HepG2 (cell line): ENCODE measurements around the gene ATP2A2. TPM values are rescaled to one million over a fixed set of nuclear protein-coding genes. Genes with fewer than 3 reads are reported as not detected.

Experiments
- KDM2A ChIP-seq: sonication (generic); formaldehyde crosslinking; IDR thresholded peaks from 2 replicates; pipeline ENCODE4 v1.4.0; 2020; ENCODE audit warnings: low read depth, missing genetic modification reagents, borderline replicate concordance
- KMT2A ChIP-seq: sonication (generic); formaldehyde crosslinking; IDR thresholded peaks from 2 replicates; pipeline ENCODE4 v1.4.0; 2020; ENCODE audit warnings: missing genetic modification reagents
- YEATS2 ChIP-seq: sonication (generic); formaldehyde crosslinking; IDR thresholded peaks from 2 replicates; pipeline ENCODE4 v1.4.0; 2020; ENCODE audit warnings: missing genetic modification reagents, borderline replicate concordance
- ZBTB7B ChIP-seq: sonication (generic); formaldehyde crosslinking; IDR thresholded peaks from 2 replicates; pipeline ENCODE4 v1.4.0; 2020; ENCODE audit warnings: missing genetic modification reagents
- ZNF143 ChIP-seq: sonication (generic); formaldehyde crosslinking; IDR thresholded peaks from 2 replicates; pipeline ENCODE4 v1.4.0; 2020; ENCODE audit warnings: missing genetic modification reagents
- ZNF18 ChIP-seq: sonication (generic); formaldehyde crosslinking; IDR thresholded peaks from 2 replicates; pipeline ENCODE4 v1.8.0; 2022; ENCODE audit warnings: mild to moderate bottlenecking, missing genetic modification reagents; ENCODE audit not compliant: insufficient replicate concordance
- ZNF180 ChIP-seq: sonication (generic); formaldehyde crosslinking; IDR thresholded peaks from 2 replicates; pipeline ENCODE4 v1.4.0; 2020; ENCODE audit warnings: low read depth, missing genetic modification reagents, borderline replicate concordance
- ZNF431 ChIP-seq: sonication (generic); formaldehyde crosslinking; IDR thresholded peaks from 2 replicates; pipeline ENCODE4 v1.9.0; 2022; ENCODE audit warnings: missing genetic modification reagents, low read depth, mild to moderate bottlenecking, borderline replicate concordance
- ZNF788 ChIP-seq: sonication (generic); formaldehyde crosslinking; IDR thresholded peaks from 2 replicates; pipeline ENCODE4 v1.5.0; 2020; ENCODE audit warnings: mild to moderate bottlenecking, missing genetic modification reagents, borderline replicate concordance
- ZNF792 ChIP-seq: IDR thresholded peaks from 2 replicates; pipeline ENCODE4 v1.6.1; 2016
- polyA plus RNA-seq, 8 experiments: library from polyadenylated mRNA; depleted of rRNA in 3 of 8; stranded (reverse) in 7 of 8; unstranded in 1 of 8; fragments of >200 nt; fragmentation: Illumina TruSeq in 4 of 8; extraction: Trizol in 4 of 8; gene quantifications; 2 replicates each; pipeline versions ENCODE4 v1.2.1 to v1.2.3, GENCODE V29; 2011 to 2016; ENCODE audit warnings: low read depth in 4 of 8, missing spikeins in 1 of 8, mixed read lengths in 1 of 8; ENCODE audit not compliant: insufficient read depth in 1 of 8
- total RNA-seq, 5 experiments: library from RNA; depleted of rRNA; stranded (reverse); fragments of >200 nt; fragmentation: Illumina TruSeq; extraction: Trizol; gene quantifications; 2 replicates each; pipeline ENCODE4 v1.2.3, GENCODE V29; 2016; ENCODE audit warnings: low read depth in 1 of 5
- TF ChIP-seq, protein P1 (sequence below): IDR thresholded peaks from 2 replicates; pipeline ENCODE4 v1.6.1; 2016; ENCODE audit warnings: low read depth, control low read depth
- TF ChIP-seq, protein P2 (sequence below): sonication (generic); formaldehyde crosslinking; IDR thresholded peaks from one replicate; pipeline ENCODE4 v1.5.1; 2020; ENCODE audit warnings: mild to moderate bottlenecking, missing genetic modification reagents; ENCODE audit errors: not compliant biosample characterization
- TF ChIP-seq, protein P3 (sequence below): IDR thresholded peaks from 2 replicates; pipeline ENCODE4 v1.4.0; 2020; ENCODE audit warnings: mild to moderate bottlenecking, missing genetic modification reagents

The ATP2A2 gene
- total and polyA plus RNA-seq, 2 of the 13 experiments (the other 11 are each of a cell fraction or from before 2014, with no cell fraction given) = 35.4 to 85.5 TPM

- TF ChIP-seq KMT2A (CRISPR knock-in tag) (peak; percentile 70), YEATS2 (CRISPR knock-in tag) (peak; percentile 60), ZNF143 (CRISPR knock-in tag) (no peak), ZNF18 (CRISPR knock-in tag) (no peak), ZNF431 (CRISPR knock-in tag) (0 out of 2 replicates have a peak, but pooled peaks have one; percentile 11), KDM2A (peak; percentile 58), ZNF788 (peak; percentile 23; the same call in 1 of the 2 replicates), ZBTB7B (CRISPR knock-in tag) (0 out of 2 replicates have a peak, but pooled peaks have one; percentile 40), ZNF792 (peak; percentile 5), ZNF180 (CRISPR knock-in tag) (no peak)
- TF ChIP-seq, protein P1, sequence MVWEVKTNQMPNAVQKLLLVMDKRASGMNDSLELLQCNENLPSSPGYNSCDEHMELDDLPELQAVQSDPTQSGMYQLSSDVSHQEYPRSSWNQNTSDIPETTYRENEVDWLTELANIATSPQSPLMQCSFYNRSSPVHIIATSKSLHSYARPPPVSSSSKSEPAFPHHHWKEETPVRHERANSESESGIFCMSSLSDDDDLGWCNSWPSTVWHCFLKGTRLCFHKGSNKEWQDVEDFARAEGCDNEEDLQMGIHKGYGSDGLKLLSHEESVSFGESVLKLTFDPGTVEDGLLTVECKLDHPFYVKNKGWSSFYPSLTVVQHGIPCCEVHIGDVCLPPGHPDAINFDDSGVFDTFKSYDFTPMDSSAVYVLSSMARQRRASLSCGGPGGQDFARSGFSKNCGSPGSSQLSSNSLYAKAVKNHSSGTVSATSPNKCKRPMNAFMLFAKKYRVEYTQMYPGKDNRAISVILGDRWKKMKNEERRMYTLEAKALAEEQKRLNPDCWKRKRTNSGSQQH (CRISPR knock-in tag) = peak; percentile 87; the same call in 1 of the 2 replicates
- TF ChIP-seq, protein P2, sequence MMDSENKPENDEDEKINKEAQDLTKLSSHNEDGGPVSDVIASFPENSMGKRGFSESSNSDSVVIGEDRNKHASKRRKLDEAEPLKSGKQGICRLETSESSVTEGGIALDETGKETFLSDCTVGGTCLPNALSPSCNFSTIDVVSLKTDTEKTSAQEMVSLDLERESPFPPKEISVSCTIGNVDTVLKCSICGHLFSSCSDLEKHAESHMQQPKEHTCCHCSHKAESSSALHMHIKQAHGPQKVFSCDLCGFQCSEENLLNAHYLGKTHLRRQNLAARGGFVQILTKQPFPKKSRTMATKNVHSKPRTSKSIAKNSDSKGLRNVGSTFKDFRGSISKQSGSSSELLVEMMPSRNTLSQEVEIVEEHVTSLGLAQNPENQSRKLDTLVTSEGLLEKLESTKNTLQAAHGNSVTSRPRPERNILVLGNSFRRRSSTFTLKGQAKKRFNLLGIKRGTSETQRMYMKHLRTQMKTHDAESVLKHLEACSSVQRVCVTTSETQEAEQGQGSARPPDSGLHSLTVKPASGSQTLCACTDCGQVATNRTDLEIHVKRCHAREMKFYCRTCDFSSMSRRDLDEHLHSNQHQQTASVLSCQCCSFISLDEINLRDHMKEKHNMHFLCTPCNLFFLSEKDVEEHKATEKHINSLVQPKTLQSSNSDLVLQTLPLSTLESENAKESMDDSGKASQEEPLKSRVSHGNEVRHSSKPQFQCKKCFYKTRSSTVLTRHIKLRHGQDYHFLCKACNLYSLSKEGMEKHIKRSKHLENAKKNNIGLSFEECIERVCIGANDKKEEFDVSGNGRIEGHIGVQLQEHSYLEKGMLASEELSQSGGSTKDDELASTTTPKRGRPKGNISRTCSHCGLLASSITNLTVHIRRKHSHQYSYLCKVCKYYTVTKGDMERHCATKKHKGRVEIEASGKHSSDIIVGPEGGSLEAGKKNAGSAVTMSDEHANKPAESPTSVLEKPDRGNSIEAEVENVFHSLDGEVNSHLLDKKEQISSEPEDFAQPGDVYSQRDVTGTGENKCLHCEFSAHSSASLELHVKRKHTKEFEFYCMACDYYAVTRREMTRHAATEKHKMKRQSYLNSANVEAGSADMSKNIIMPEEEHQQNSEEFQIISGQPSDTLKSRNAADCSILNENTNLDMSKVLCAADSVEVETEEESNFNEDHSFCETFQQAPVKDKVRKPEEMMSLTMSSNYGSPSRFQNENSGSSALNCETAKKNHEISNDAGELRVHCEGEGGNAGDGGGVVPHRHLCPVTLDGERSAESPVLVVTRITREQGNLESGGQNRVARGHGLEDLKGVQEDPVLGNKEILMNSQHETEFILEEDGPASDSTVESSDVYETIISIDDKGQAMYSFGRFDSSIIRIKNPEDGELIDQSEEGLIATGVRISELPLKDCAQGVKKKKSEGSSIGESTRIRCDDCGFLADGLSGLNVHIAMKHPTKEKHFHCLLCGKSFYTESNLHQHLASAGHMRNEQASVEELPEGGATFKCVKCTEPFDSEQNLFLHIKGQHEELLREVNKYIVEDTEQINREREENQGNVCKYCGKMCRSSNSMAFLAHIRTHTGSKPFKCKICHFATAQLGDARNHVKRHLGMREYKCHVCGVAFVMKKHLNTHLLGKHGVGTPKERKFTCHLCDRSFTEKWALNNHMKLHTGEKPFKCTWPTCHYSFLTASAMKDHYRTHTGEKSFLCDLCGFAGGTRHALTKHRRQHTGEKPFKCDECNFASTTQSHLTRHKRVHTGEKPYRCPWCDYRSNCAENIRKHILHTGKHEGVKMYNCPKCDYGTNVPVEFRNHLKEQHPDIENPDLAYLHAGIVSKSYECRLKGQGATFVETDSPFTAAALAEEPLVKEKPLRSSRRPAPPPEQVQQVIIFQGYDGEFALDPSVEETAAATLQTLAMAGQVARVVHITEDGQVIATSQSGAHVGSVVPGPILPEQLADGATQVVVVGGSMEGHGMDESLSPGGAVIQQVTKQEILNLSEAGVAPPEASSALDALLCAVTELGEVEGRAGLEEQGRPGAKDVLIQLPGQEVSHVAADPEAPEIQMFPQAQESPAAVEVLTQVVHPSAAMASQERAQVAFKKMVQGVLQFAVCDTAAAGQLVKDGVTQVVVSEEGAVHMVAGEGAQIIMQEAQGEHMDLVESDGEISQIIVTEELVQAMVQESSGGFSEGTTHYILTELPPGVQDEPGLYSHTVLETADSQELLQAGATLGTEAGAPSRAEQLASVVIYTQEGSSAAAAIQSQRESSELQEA = peak; percentile 14
- TF ChIP-seq, protein P3, sequence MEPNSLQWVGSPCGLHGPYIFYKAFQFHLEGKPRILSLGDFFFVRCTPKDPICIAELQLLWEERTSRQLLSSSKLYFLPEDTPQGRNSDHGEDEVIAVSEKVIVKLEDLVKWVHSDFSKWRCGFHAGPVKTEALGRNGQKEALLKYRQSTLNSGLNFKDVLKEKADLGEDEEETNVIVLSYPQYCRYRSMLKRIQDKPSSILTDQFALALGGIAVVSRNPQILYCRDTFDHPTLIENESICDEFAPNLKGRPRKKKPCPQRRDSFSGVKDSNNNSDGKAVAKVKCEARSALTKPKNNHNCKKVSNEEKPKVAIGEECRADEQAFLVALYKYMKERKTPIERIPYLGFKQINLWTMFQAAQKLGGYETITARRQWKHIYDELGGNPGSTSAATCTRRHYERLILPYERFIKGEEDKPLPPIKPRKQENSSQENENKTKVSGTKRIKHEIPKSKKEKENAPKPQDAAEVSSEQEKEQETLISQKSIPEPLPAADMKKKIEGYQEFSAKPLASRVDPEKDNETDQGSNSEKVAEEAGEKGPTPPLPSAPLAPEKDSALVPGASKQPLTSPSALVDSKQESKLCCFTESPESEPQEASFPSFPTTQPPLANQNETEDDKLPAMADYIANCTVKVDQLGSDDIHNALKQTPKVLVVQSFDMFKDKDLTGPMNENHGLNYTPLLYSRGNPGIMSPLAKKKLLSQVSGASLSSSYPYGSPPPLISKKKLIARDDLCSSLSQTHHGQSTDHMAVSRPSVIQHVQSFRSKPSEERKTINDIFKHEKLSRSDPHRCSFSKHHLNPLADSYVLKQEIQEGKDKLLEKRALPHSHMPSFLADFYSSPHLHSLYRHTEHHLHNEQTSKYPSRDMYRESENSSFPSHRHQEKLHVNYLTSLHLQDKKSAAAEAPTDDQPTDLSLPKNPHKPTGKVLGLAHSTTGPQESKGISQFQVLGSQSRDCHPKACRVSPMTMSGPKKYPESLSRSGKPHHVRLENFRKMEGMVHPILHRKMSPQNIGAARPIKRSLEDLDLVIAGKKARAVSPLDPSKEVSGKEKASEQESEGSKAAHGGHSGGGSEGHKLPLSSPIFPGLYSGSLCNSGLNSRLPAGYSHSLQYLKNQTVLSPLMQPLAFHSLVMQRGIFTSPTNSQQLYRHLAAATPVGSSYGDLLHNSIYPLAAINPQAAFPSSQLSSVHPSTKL (CRISPR knock-in tag) = 0 out of 2 replicates have a peak, but pooled peaks have one; percentile 10
These were observed at the start of gene ATP2A2 (continued) for GRCh38 chr12:110280779-110281548.
